ENCODE measurements around the gene HDAC3. TPM values are rescaled to one million over a fixed set of nuclear protein-coding genes. Genes with fewer than 3 reads are reported as not detected.

The HDAC3 gene
- total RNA-seq: 46.9 and 54.3 TPM in 2 replicates

DNA sequence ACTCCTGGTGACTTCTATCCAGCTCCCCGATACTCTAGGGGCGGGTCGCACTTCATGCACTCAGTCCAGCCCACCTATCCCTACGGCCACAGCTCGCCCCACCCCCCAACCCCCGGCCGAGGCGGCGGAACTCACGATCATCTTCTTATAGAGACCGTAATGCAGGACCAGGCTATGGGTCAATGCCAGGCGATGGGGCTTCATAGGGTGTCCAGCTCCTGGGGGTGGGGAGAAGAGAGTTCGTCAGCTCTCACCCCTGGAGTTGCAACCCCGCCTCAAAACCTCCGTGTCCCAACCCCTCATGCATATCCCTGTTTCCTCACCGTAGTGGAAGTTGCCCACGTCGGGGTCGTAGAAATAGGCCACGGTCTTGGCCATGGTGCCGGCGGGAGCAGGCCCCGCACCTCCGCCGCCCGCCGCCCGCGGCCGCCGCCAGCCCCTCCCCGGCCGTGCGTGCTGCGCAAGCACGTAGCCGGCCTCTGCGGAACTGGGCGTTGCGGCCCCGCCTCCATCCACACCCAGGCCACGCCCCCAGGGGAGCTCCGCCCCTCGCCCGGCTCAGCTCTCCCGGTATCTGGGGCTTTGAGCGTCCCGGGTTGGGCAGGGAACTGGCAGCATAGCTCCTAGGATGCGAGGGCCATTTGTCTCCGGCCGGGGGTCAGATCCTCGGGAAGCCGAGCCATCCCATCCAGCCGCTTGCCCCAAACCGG, at the start of gene HDAC3, which contains the start of gene RELL2:
HDAC3 (minus strand) TSS at position 437 of the 710 bp plus-strand sequence; CDS start at position 378, 59 bp downstream.
RELL2 (plus strand) TSS at position 585 of the 710 bp plus-strand sequence. CDS start 1,229 bp downstream, outside the sequence.

DNA sequence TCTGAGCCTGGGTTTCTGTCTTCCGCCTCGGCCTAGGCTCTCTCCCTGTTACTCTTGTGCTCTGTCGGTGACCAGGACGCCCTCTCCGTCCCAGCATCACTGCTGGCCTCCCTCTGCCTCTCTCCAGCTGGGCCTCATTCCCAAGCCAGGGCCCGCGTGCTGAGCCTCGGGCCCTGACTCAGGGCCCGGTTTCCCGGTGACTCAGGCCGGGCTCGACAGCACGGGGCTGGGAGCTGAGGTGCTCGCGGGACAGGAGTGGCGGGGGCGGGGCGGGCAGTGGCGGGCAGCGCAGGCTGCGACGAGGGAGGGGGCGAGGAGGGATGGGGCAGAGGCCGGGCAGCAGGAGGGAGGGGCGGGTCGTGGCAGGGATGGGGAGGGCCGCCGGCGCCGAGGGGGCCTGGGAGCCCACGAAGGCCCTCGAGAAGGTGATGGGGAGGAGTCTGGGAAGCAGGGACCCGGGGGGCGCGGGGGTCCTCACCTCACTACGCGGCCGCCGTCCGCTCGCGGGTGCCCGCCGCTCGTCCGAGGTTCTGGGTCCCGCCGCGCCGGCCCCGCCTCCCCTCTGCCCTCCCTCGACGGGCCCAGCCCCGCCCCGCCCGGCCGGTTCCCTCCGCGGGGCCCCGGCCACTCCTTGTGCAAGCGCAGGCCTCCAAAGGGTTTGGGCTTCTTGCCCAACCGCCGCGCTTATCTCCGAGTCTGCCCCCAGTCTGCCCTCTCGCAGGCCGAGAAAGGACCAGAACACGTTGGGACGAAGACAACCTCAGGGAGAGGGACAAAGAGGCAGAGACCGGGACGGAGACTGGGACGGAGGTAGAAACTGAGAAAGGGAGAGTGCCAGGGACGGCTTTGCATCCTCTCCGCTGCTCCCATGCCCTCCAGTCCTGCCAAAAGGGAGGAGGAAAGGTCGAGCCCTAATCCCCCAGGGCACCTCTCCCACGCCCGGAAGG, 45.3 kb upstream of the HDAC3 start, which contains the start of gene ARAP3:
ARAP3 (minus strand) TSS at position 536 of the 947 bp plus-strand sequence. CDS start 1,744 bp downstream, outside the sequence.

DNA sequence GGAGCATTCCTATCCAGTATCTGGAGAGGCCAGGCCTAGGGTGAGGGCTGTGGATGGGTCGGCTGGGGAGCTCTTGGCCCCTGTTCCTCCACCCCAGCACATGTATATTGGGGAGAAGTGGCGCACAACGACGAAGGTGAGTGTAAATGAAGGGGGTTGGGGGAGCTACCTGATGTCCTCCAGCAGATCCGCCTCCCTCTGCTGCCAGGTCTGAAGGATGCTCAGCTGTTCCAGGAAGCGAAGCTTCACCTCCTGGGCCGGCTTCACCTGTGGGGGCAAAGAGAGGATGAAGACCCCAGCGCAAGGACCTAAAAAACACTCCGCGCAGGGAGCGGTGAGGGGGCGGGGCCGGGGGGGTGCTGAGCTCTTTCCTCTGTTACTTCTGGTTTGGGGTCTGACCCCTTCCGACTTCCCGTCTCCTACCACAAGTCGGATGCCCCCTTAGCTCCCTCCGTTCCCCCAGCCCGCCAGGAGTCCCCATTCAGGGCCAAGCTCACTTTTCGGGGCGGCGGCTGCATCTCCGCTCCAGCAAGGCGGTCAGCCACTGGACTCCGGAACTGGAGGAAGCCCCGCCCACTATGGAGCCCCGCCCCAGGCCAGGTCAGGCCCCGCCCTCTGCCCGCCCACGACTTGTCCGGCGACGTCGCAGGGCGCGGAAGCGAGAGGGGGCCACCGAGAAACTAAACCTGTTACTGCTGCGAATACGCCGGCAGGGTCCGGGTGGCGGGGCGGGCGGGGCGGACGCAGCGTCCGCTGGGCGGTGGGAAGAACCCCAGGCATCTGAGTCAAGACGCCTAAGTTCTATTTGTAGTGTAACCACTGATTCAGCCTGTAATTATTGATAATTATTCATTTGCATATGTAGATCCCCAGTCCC, 14.4 kb upstream of the HDAC3 start, which contains the start of gene FCHSD1:
FCHSD1 (minus strand) TSS at position 568 of the 877 bp plus-strand sequence; CDS start at position 518, 50 bp downstream.

DNA sequence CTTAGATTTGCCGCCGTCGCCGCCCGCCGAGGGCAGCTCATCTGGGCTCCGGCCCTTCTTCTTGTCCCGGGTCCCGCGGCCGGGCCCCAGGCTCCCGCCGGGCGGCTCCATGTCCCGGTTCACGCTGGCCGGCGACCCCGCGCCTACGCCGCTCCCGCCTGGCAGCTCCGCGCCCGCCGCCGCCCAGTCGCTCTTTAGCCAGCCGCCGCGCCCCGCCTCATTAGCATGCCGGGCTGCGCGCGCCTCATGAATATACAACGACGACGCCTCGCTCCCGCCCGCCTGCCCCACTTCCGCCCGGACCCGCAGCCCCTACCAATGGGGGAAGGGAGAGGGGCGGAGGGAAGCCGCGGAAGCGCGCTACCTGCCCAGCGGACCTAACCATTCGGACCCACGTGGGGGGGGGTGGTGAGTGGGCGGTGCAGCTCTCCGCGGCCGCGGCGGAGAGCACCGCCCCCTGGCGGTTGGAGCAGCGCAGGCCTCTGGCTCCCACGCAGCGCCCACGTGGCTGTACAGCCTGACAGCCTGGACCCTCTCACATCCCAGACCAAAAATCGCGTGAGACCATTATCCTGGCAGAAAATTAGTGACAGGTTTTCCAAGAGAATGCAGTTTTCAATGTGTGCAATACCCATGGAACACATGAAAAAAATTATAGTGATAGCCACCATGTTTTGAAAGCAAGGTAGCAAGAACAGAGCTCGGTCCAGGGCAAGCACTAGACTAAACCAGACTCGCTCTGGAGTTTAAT, 17.7 kb downstream of the HDAC3 start, which contains the start of gene DIAPH1:
DIAPH1 (minus strand) TSS at position 197 of the 751 bp plus-strand sequence; CDS start at position 111, 86 bp downstream.

Other genes with a start within 250 kb of the HDAC3 start
- 14.1 and 16.8 TPM in 2 replicates for gene PCDHGB4, start 249.2 kb downstream of the HDAC3 start, total RNA-seq
- 0.18 and 1.8 TPM in 2 replicates for gene PCDHGA8, start 244.2 kb downstream of the HDAC3 start, total RNA-seq
- 21.7 and 22.2 TPM in 2 replicates for gene PCDHGB5, start 238.9 kb downstream of the HDAC3 start, total RNA-seq
- 1.4 and 2.6 TPM in 2 replicates for gene PCDHGA9, start 234.1 kb downstream of the HDAC3 start, total RNA-seq
- gene PCDHGB6, start 228.8 kb downstream of the HDAC3 start, total RNA-seq: 1.4 and 2.1 TPM in 2 replicates
- gene PCDHGA10, start 223.9 kb downstream of the HDAC3 start, total RNA-seq: 3.4 and 5.0 TPM in 2 replicates
- 7.8 and 14.4 TPM in 2 replicates for gene PCDHGB7, start 219.2 kb downstream of the HDAC3 start, total RNA-seq
- gene PCDHGA11, start 215.8 kb downstream of the HDAC3 start, total RNA-seq: 10.2 and 12.8 TPM in 2 replicates
- gene PCDHGA12, start 206.3 kb downstream of the HDAC3 start, total RNA-seq: 26.7 and 27.1 TPM in 2 replicates
- 40.8 and 83.1 TPM in 2 replicates for gene PCDHGC3, start 160.9 kb downstream of the HDAC3 start, total RNA-seq
- gene PCDHGC4, start 151.8 kb downstream of the HDAC3 start, total RNA-seq: under 0.01 and 0.18 TPM in 2 replicates
- 0.54 and 0.65 TPM in 2 replicates for gene PCDHGC5, start 147.8 kb downstream of the HDAC3 start, total RNA-seq
- 23.6 and 26.7 TPM in 2 replicates for gene DIAPH1, start 17.8 kb downstream of the HDAC3 start, total RNA-seq
- 2.8 and 5.8 TPM in 2 replicates for gene RELL2, start 148 bp upstream of the HDAC3 start, total RNA-seq
- gene FCHSD1, start 14.6 kb upstream of the HDAC3 start, total RNA-seq: 15.3 and 15.7 TPM in 2 replicates
- 6.9 and 7.1 TPM in 2 replicates for gene ARAP3, start 45.4 kb upstream of the HDAC3 start, total RNA-seq
- 14.8 and 18.3 TPM in 2 replicates for gene PCDH1, start 241.6 kb upstream of the HDAC3 start, total RNA-seq